ENCODE data around the gene OTOGL. TPM values are rescaled to one million over a fixed set of nuclear protein-coding genes. Genes with fewer than 3 reads are reported as not detected.
"Not testable (repeated sequence)": the region's sequence is repeated elsewhere in the genome, so short reads cannot be mapped to it uniquely, and the experiment has no call there.

Gene OTOGL
- total RNA-seq, 5 donors from 2014 or later (not counting 1 experiment from before 2014, with no cell fraction given): not detected

DNA sequence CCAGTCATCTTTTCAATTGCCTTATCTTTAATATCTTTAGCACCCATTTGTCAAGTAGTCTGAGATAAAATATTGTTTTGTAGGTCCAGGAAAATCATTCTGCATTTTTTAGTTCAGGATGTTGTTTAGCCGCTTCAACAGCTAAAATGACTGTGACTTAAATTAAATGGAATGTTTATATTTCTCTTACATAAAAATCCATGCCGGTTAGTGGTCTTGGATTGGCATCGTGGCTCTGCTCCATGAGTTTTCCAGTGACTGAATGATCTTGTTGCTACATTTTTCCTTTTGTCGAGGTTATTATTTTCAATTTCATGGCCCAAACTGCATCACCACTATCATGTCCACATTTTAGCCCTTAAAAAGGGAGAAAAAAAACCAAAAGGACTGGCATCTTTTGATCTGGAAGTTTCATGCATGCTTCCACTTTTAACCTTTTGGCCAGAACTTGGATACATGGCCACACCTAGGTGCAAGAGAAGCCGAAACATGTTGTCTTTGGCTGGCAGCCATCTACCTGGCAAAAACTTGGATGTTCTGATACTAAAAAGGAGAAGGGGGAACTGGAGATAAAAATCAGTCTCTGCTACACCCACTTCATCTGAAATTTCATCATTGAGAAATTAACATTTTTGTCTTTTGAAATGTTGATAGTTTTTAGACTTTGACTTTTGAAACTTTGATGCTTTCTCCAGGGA lies 142.4 kb downstream of the OTOGL start:
- ATAC-seq (replicated peaks in 1 of 4): no peak
- Histone ChIP-seq H3K4me3 (ENCODE audit: control insufficient read depth in 1 of 2, extremely low read depth in 1 of 2, low read length in 1 of 2) (no peak overlapping the region), H3K9me3 (no peaks in the 10 kb centered on the region), H3K27ac (ENCODE audit: low read length) (no peak overlapping the region), H3K4me1 (ENCODE audit: control insufficient read depth in 1 of 2, extremely low read depth in 1 of 2, insufficient read depth in 2 of 2, low read length in 2 of 2) (no peaks in the 10 kb centered on the region), H3K36me3 (ENCODE audit: control insufficient read depth in 2 of 2, extremely low read depth in 1 of 2, insufficient read depth in 1 of 2, low read length in 1 of 2) (no peaks in the 10 kb centered on the region), H3K27me3 (replicated peaks in 1 of 2; ENCODE audit: control insufficient read depth in 2 of 2, extremely low read depth in 1 of 2, insufficient read depth in 2 of 2, low read length in 1 of 2) (no peaks in the 10 kb centered on the region)
- ChIA-PET CTCF (no interaction called here), POLR2A (no interaction called here)
- no peak for DNase-seq
- Mint-ChIP-seq H3K27me3 (peaks cover 0 to 4% of the 10 kb centered on the region in 2 donors), H3K4me3 (no peak overlapping the region), H3K36me3 (no peaks in the 10 kb centered on the region), H3K27ac (no peak overlapping the region), H3K4me1 (no peaks in the 10 kb centered on the region), H3K9me3 (no peaks in the 10 kb centered on the region)
- 71% methylated on average over 1 of the region's 5 CpGs for WGBS (ENCODE audit: insufficient coverage)

DNA sequence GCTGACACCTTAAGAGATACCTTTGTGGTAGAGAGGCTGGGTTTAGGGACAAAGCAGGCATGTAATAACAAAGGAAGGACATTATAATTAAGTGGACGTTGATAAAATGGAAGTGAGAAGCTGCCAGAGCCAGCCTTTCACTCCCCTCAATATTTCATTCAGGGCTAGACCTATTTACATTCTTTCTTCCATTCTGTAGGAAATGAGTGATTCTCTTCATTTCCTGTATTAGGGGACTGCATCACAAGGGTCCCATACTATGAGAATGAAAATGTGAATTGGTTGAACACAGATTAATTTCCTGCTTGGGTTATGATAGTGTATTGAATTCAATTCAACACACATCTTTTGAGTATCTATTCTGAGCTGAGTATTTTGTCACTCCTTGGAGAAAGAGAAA lies 143.0 kb downstream of the OTOGL start:
- CTCF ChIA-PET: no interaction called here
- Mint-ChIP-seq H3K4me1 (no peaks in the 10 kb centered on the region), H3K36me3 (no peaks in the 10 kb centered on the region), H3K9me3 (no peaks in the 10 kb centered on the region), H3K4me3 (no peak overlapping the region), H3K27me3 (peaks cover 0 to 4% of the 10 kb centered on the region in 2 donors), H3K27ac (no peak overlapping the region)
- Histone ChIP-seq H3K36me3 (ENCODE audit: control insufficient read depth in 2 of 2, extremely low read depth in 1 of 2, insufficient read depth in 1 of 2, low read length in 1 of 2) (no peaks in the 10 kb centered on the region), H3K9me3 (no peaks in the 10 kb centered on the region), H3K4me1 (ENCODE audit: control insufficient read depth in 1 of 2, extremely low read depth in 1 of 2, insufficient read depth in 2 of 2, low read length in 2 of 2) (no peaks in the 10 kb centered on the region), H3K27me3 (replicated peaks in 1 of 2; ENCODE audit: control insufficient read depth in 2 of 2, extremely low read depth in 1 of 2, insufficient read depth in 2 of 2, low read length in 1 of 2) (no peaks in the 10 kb centered on the region), H3K4me3 (ENCODE audit: control insufficient read depth in 1 of 2, extremely low read depth in 1 of 2, low read length in 1 of 2) (no peak overlapping the region), H3K27ac (ENCODE audit: low read length) (no peak overlapping the region)
- ATAC-seq (replicated peaks in 1 of 4) (no peak), DNase-seq (no peak)
- WGBS (ENCODE audit: insufficient coverage): no CpG with 5 or more reads among the region's 1 CpG
- POLR2A ChIA-PET: no interaction called here

DNA sequence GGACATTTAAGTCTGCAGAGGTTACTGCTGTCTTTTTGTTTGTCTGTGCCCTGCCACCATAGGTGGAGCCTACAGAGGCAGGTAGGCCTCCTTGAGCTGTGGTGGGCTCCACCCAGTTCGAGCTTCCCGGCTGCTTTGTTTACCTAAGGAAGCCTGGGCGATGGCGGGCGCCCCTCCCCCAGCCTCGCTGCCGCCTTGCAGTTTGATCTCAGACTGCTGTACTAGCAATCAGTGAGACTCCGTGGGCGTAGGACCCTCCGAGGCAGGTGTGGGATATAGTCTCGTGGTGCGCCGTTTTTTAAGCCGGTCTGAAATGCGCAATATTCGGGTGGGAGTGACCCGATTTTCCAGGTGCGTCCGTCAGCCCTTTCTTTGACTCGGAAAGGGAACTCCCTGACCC lies 150.2 kb downstream of the OTOGL start:
- H3K4me3 ChIP-seq (ENCODE audit: control insufficient read depth in 1 of 2, extremely low read depth in 1 of 2, low read length in 1 of 2); H3K27ac Mint-ChIP-seq; H3K27ac ChIP-seq (ENCODE audit: low read length); DNase-seq; H3K9me3 ChIP-seq; POLR2A ChIA-PET; H3K4me1 ChIP-seq (ENCODE audit: control insufficient read depth in 1 of 2, extremely low read depth in 1 of 2, insufficient read depth in 2 of 2, low read length in 2 of 2); ATAC-seq (replicated peaks in 1 of 4); CTCF ChIA-PET; H3K36me3 Mint-ChIP-seq; H3K9me3 Mint-ChIP-seq; H3K36me3 ChIP-seq (ENCODE audit: control insufficient read depth in 2 of 2, extremely low read depth in 1 of 2, insufficient read depth in 1 of 2, low read length in 1 of 2); H3K27me3 Mint-ChIP-seq; H3K27me3 ChIP-seq (replicated peaks in 1 of 2; ENCODE audit: control insufficient read depth in 2 of 2, extremely low read depth in 1 of 2, insufficient read depth in 2 of 2, low read length in 1 of 2); H3K4me3 Mint-ChIP-seq; H3K4me1 Mint-ChIP-seq: not testable (repeated sequence)
- WGBS (ENCODE audit: insufficient coverage): 95% methylated on average over 13 of the region's 20 CpGs

DNA sequence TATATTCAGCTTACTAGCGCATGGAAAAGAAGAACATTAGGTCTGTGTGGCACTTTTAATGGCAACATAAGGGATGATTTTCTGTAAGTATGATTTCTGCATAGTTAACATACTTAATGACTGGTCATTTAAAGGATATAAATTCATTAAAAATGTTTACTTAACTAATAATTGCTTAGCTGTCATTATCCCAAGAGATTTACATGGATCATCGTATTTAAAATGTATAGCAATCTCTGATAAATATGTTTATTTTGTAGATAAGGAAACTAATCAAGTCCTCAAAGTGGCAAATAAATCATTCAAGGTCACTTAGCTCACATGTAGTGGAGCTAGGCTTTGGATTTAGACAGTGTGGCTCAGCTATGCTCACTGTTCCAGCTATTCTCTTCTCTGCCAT lies 158.6 kb downstream of the OTOGL start:
- no peaks in the 10 kb centered on the region for H3K4me1 Mint-ChIP-seq
- Histone ChIP-seq H3K4me1 (ENCODE audit: control insufficient read depth in 1 of 2, extremely low read depth in 1 of 2, insufficient read depth in 2 of 2, low read length in 2 of 2) (no peaks in the 10 kb centered on the region), H3K9me3 (no peaks in the 10 kb centered on the region), H3K36me3 (ENCODE audit: control insufficient read depth in 2 of 2, extremely low read depth in 1 of 2, insufficient read depth in 1 of 2, low read length in 1 of 2) (no peaks in the 10 kb centered on the region), H3K27me3 (replicated peaks in 1 of 2; ENCODE audit: control insufficient read depth in 2 of 2, extremely low read depth in 1 of 2, insufficient read depth in 2 of 2, low read length in 1 of 2) (no peaks in the 10 kb centered on the region), H3K4me3 (ENCODE audit: control insufficient read depth in 1 of 2, extremely low read depth in 1 of 2, low read length in 1 of 2) (no peak overlapping the region), H3K27ac (ENCODE audit: low read length) (no peak overlapping the region)
- DNase-seq: no peak
- no CpG with 5 or more reads among the region's 2 CpGs for WGBS (ENCODE audit: insufficient coverage)
- no peak for ATAC-seq (replicated peaks in 1 of 4)
- ChIA-PET CTCF (no interaction called here), POLR2A (no interaction called here)
- H3K4me3 Mint-ChIP-seq: no peak overlapping the region
- H3K36me3 Mint-ChIP-seq: no peaks in the 10 kb centered on the region
- peaks cover 7 to 21% of the 10 kb centered on the region in 2 donors for H3K27me3 Mint-ChIP-seq
- H3K27ac Mint-ChIP-seq: no peak overlapping the region
- H3K9me3 Mint-ChIP-seq: no peaks in the 10 kb centered on the region

DNA sequence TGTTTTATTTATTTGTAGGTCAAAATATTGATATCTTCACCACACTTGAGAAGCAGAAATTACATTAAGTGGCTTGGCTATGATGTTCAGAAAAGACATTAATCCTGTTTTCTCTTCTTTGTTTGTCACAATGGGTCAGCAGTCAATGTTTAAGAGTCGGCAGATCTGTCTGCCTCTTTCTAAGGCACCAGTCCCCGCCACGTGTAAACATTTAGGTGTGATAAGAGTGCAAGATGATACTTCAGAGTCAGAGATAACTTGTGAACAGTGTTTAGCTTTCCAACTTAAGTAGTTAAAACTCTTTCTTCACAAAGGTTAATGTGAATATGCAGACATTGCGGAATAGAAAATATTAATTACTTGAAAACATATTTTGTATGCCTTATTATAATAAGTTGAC lies 160.9 kb downstream of the OTOGL start:
- no peaks in the 10 kb centered on the region for H3K9me3 ChIP-seq
- no CpG with 5 or more reads among the region's 4 CpGs for WGBS (ENCODE audit: insufficient coverage)
- no peaks in the 10 kb centered on the region for H3K27me3 ChIP-seq (replicated peaks in 1 of 2; ENCODE audit: control insufficient read depth in 2 of 2, extremely low read depth in 1 of 2, insufficient read depth in 2 of 2, low read length in 1 of 2)
- Mint-ChIP-seq H3K4me3 (no peak overlapping the region), H3K36me3 (no peaks in the 10 kb centered on the region), H3K9me3 (no peaks in the 10 kb centered on the region), H3K27me3 (peaks cover 7 to 21% of the 10 kb centered on the region in 2 donors), H3K4me1 (no peaks in the 10 kb centered on the region), H3K27ac (no peak overlapping the region)
- ChIA-PET CTCF (interaction anchor here in 1 of 2 donors (0.6 kb wide), 1 partner anchor 54 kb away, joined by 5 read pairs; no protein-coding TSS in a partner anchor), POLR2A (no interaction called here)
- no peak overlapping the region for H3K27ac ChIP-seq (ENCODE audit: low read length)
- no peaks in the 10 kb centered on the region for H3K4me1 ChIP-seq (ENCODE audit: control insufficient read depth in 1 of 2, extremely low read depth in 1 of 2, insufficient read depth in 2 of 2, low read length in 2 of 2)
- H3K4me3 ChIP-seq (ENCODE audit: control insufficient read depth in 1 of 2, extremely low read depth in 1 of 2, low read length in 1 of 2): no peak overlapping the region
- DNase-seq (no peak), ATAC-seq (replicated peaks in 1 of 4) (no peak)
- H3K36me3 ChIP-seq (ENCODE audit: control insufficient read depth in 2 of 2, extremely low read depth in 1 of 2, insufficient read depth in 1 of 2, low read length in 1 of 2): no peaks in the 10 kb centered on the region

DNA sequence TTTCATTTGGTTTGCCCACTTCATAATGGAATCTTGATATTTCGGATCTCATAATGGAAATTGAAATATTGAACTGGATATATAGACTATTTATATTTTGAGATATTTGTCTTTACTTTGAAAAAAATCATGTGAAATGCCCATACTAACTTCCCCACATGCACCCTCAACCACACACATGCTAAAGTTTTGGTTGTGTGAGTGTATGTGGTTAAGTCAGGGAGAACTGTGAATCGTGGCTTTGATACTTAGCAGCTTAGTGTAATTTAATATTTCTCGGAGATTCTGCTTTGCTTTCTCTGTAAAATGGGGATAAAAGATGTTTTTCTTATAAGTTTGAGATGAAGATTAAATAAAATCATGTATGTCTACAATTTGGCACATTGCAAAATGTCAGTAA lies 162.1 kb downstream of the OTOGL start:
- DNase-seq (no peak), ATAC-seq (replicated peaks in 1 of 4) (no peak)

DNA sequence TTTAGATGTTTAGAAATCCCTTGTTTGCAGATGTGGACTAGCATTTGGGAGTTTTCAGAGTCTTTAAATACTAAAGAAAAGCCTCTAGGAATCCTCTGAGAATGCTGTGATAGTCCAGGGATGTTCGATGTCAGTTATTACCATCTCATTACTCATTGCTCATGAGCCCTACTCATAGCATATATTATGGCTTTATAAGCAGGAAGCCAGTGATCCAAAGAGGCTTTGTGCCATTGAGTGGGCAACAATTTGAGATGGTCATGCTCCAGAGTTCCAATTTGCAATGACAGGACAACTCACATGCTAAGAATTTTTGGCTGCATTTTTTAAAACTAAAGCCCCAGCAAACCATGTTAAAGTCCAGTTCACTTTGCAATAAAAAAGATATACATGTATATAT lies 163.0 kb downstream of the OTOGL start:
- H3K4me1 ChIP-seq (ENCODE audit: control insufficient read depth in 1 of 2, extremely low read depth in 1 of 2, insufficient read depth in 2 of 2, low read length in 2 of 2): no peaks in the 10 kb centered on the region
- Mint-ChIP-seq H3K4me1 (no peaks in the 10 kb centered on the region), H3K9me3 (no peaks in the 10 kb centered on the region), H3K4me3 (no peak overlapping the region), H3K36me3 (no peaks in the 10 kb centered on the region), H3K27ac (no peak overlapping the region), H3K27me3 (peaks cover 0 to 15% of the 10 kb centered on the region in 2 donors)
- H3K36me3 ChIP-seq (ENCODE audit: control insufficient read depth in 2 of 2, extremely low read depth in 1 of 2, insufficient read depth in 1 of 2, low read length in 1 of 2): no peaks in the 10 kb centered on the region
- ChIA-PET CTCF (no interaction called here), POLR2A (no interaction called here)
- no peaks in the 10 kb centered on the region for H3K9me3 ChIP-seq
- no peak for DNase-seq
- no peak overlapping the region for H3K4me3 ChIP-seq (ENCODE audit: control insufficient read depth in 1 of 2, extremely low read depth in 1 of 2, low read length in 1 of 2)
- WGBS (ENCODE audit: insufficient coverage): no CpG with 5 or more reads among the region's 1 CpG
- H3K27me3 ChIP-seq (replicated peaks in 1 of 2; ENCODE audit: control insufficient read depth in 2 of 2, extremely low read depth in 1 of 2, insufficient read depth in 2 of 2, low read length in 1 of 2): no peaks in the 10 kb centered on the region
- H3K27ac ChIP-seq (ENCODE audit: low read length): no peak overlapping the region
- no peak for ATAC-seq (replicated peaks in 1 of 4)

More for the DNA sequence above, 162.1 kb downstream of the OTOGL start:
- WGBS (ENCODE audit: insufficient coverage): 39% methylated on average over 2 of the region's 3 CpGs
- CTCF ChIA-PET: no interaction called here
- H3K27ac ChIP-seq (ENCODE audit: low read length): no peak overlapping the region
- no peaks in the 10 kb centered on the region for H3K4me1 ChIP-seq (ENCODE audit: control insufficient read depth in 1 of 2, extremely low read depth in 1 of 2, insufficient read depth in 2 of 2, low read length in 2 of 2)
- POLR2A ChIA-PET: interaction anchor here in 1 of 2 donors (0.6 kb wide), 1 partner anchor 703 kb away, joined by 3 read pairs; no protein-coding TSS in a partner anchor
- no peaks in the 10 kb centered on the region for H3K9me3 ChIP-seq
- H3K4me3 Mint-ChIP-seq: no peak overlapping the region
- no peaks in the 10 kb centered on the region for H3K27me3 ChIP-seq (replicated peaks in 1 of 2; ENCODE audit: control insufficient read depth in 2 of 2, extremely low read depth in 1 of 2, insufficient read depth in 2 of 2, low read length in 1 of 2)
- no peak overlapping the region for H3K27ac Mint-ChIP-seq
- H3K4me1 Mint-ChIP-seq: no peaks in the 10 kb centered on the region
- H3K4me3 ChIP-seq (ENCODE audit: control insufficient read depth in 1 of 2, extremely low read depth in 1 of 2, low read length in 1 of 2): no peak overlapping the region
- H3K36me3 Mint-ChIP-seq: no peaks in the 10 kb centered on the region
- H3K9me3 Mint-ChIP-seq: no peaks in the 10 kb centered on the region
- H3K36me3 ChIP-seq (ENCODE audit: control insufficient read depth in 2 of 2, extremely low read depth in 1 of 2, insufficient read depth in 1 of 2, low read length in 1 of 2): no peaks in the 10 kb centered on the region
- peaks cover 5 to 22% of the 10 kb centered on the region in 2 donors for H3K27me3 Mint-ChIP-seq

Data from T-cell (primary cell).